Hippocampal formation (tissue), 2 donors: ENCODE data around the gene CPED1.
A peak's percentile ranks its signal among the peaks of the same experiment; 100 is the strongest.
"Not testable (repeated sequence)": the region's sequence is repeated elsewhere in the genome, so short reads cannot be mapped to it uniquely, and the experiment has no call there.

Experiments used
- DNase-seq, 2 donors: peaks; one replicate each; lab custom pipeline; 2025; lab: John Stamatoyannopoulos, UW

CPED1 gene

GRCh38 chr7:121071132-121071531, 82.6 kb downstream of the CPED1 start:
- no peak for DNase-seq

- DNase-seq, result no peak
Measured at GRCh38 chr7:121071662-121072061, 83.2 kb downstream of the CPED1 start.

GRCh38 chr7:121072826-121073225, 84.3 kb downstream of the CPED1 start:
- no peak for DNase-seq

- DNase-seq, result no peak
Measured at GRCh38 chr7:121073463-121074099, 85.1 kb downstream of the CPED1 start.

GRCh38 chr7:121075424-121075841, 86.9 kb downstream of the CPED1 start:
- not testable (repeated sequence) for DNase-seq

GRCh38 chr7:121075952-121076349, 87.4 kb downstream of the CPED1 start:
- DNase-seq, result no peak

- no peak for DNase-seq
Measured at GRCh38 chr7:121076350-121077164, 88.0 kb downstream of the CPED1 start.

GRCh38 chr7:121077165-121077630, 88.7 kb downstream of the CPED1 start:
- no peak for DNase-seq

- no peak for DNase-seq
Measured at GRCh38 chr7:121078701-121079227, 90.3 kb downstream of the CPED1 start.

GRCh38 chr7:121079425-121080169, 91.1 kb downstream of the CPED1 start:
- no peak for DNase-seq

- DNase-seq, result no peak
Measured at GRCh38 chr7:121080257-121080912, 91.9 kb downstream of the CPED1 start.

GRCh38 chr7:121080913-121081326, 92.4 kb downstream of the CPED1 start:
- DNase-seq, result no peak

- DNase-seq, result peak in 1 of 2 donors; percentile 78
Measured at GRCh38 chr7:121081327-121081936, 92.9 kb downstream of the CPED1 start.

- DNase-seq, result no peak
Measured at GRCh38 chr7:121082400-121083101, 94.0 kb downstream of the CPED1 start.

- no peak for DNase-seq
Measured at GRCh38 chr7:121083138-121083789, 94.8 kb downstream of the CPED1 start.

GRCh38 chr7:121083790-121084251, 95.3 kb downstream of the CPED1 start:
- DNase-seq, result no peak

- no peak for DNase-seq
Measured at GRCh38 chr7:121084256-121084655, 95.7 kb downstream of the CPED1 start.

- no peak for DNase-seq
Measured at GRCh38 chr7:121084748-121085336, 96.3 kb downstream of the CPED1 start.

GRCh38 chr7:121085922-121086321, 97.4 kb downstream of the CPED1 start:
- DNase-seq, result no peak

- DNase-seq, result no peak
Measured at GRCh38 chr7:121088870-121089269, 100.4 kb downstream of the CPED1 start.
